Endothelial cell of umbilical vein (primary cell): ENCODE results near the gene CLTB.

Experiments
- CTCF ChIP-seq, 2 donors: IDR thresholded peaks; 1 replicate in 1 of 2; 2 replicates in 1 of 2; pipeline ENCODE4 v1.5.1; 2011; ENCODE audit warnings: low read length in 2 of 2, mild to moderate bottlenecking in 2 of 2, moderate library complexity in 2 of 2, control low read depth in 1 of 2, inconsistent platforms in 1 of 2, low read depth in 1 of 2; ENCODE audit not compliant: insufficient read depth in 1 of 2; ENCODE audit errors: extremely low read depth in 1 of 2
- EZH2 ChIP-seq: IDR thresholded peaks from 2 replicates; pipeline ENCODE4 v1.6.1; 2012; ENCODE audit warnings: borderline replicate concordance, low read depth, mild to moderate bottlenecking, moderate library complexity, low read length, inconsistent platforms; ENCODE audit not compliant: severe bottlenecking
- FOS ChIP-seq: IDR thresholded peaks from 2 replicates; pipeline ENCODE4 v1.6.1; 2011; ENCODE audit warnings: mild to moderate bottlenecking, low read length, moderate library complexity, borderline replicate concordance; ENCODE audit not compliant: insufficient read depth
- GATA2 ChIP-seq: IDR thresholded peaks from 2 replicates; pipeline ENCODE4 v1.7.0; 2011; ENCODE audit warnings: low read depth, mild to moderate bottlenecking, moderate library complexity, mixed read lengths, low read length; ENCODE audit not compliant: insufficient read length, insufficient read depth
- JUN ChIP-seq: IDR thresholded peaks from 2 replicates; pipeline ENCODE4 v1.6.1; 2011; ENCODE audit warnings: borderline replicate concordance, low read depth; ENCODE audit not compliant: insufficient read length, insufficient read depth
- MAX ChIP-seq: IDR thresholded peaks from 2 replicates; pipeline ENCODE4 v1.6.1; 2011; ENCODE audit not compliant: insufficient read depth, insufficient read length
- MYC ChIP-seq: IDR thresholded peaks from one replicate; pipeline ENCODE4 v1.6.1; 2011; ENCODE audit warnings: mild to moderate bottlenecking, low read depth, low read length
- POLR2A ChIP-seq: IDR thresholded peaks from 2 replicates; pipeline ENCODE4 v1.6.1; 2012; ENCODE audit warnings: low read depth, mild to moderate bottlenecking, control low read depth, low read length
- POLR2AphosphoS5 ChIP-seq: IDR thresholded peaks from 2 replicates; pipeline ENCODE4 v1.6.1; 2012; ENCODE audit warnings: low read depth, mild to moderate bottlenecking, control low read depth, low read length, moderate library complexity; ENCODE audit not compliant: insufficient read depth

GRCh38 chr5:176383961-176384360, 32.4 kb downstream of the CLTB start:
- TF ChIP-seq POLR2A (no peak), POLR2AphosphoS5 (no peak), EZH2 (no peak), CTCF (IDR thresholded peaks at IDR 0.05; ENCODE audit: extremely low read depth in 1 of 2, insufficient read depth in 1 of 2, low read depth in 1 of 2, low read length in 2 of 2) (no peak), FOS (no peak), GATA2 (no peak), MAX (no peak), JUN (no peak), MYC (no peak)
